RWPE2 (cell line): ENCODE data around the gene MAP4K2.

Experiments
- ATAC-seq: fragments of 200-7000 bp; cut with Tn5 transposase; 3 replicates; pipeline ENCODE4 v1.9.1; 2021; ENCODE audit warnings: low read depth
- DNase-seq: peaks from one replicate; pipeline ENCODE4 v3.0.0-alpha.2; 2020; ENCODE audit warnings: low spot score
- H3K27ac ChIP-seq: fragments of 450-650 bp; 2 replicates; pipeline ENCODE4 v1.5.1; 2017; ENCODE audit warnings: mild to moderate bottlenecking; ENCODE audit not compliant: poor library complexity, severe bottlenecking
- H3K27me3 ChIP-seq: fragments of 250-450 bp; sonication (Bioruptor Pico); 2 replicates; pipeline ENCODE4 v1.5.1; 2021; ENCODE audit warnings: mild to moderate bottlenecking, moderate library complexity; ENCODE audit not compliant: insufficient read depth, poor library complexity, severe bottlenecking
- H3K36me3 ChIP-seq: fragments of 250-450 bp; sonication (Bioruptor Pico); 2 replicates; pipeline ENCODE4 v1.5.1; 2020; ENCODE audit warnings: low read depth, mild to moderate bottlenecking, moderate library complexity
- H3K4me1 ChIP-seq: fragments of 250-450 bp; sonication (Bioruptor Pico); 2 replicates; pipeline ENCODE4 v1.5.1; 2021; ENCODE audit warnings: mild to moderate bottlenecking, moderate library complexity; ENCODE audit not compliant: insufficient read depth, poor library complexity, severe bottlenecking
- H3K4me3 ChIP-seq: fragments of 250-450 bp; sonication (Bioruptor Pico); 2 replicates; pipeline ENCODE4 v1.5.1; 2021; ENCODE audit warnings: mild to moderate bottlenecking, moderate library complexity; ENCODE audit not compliant: severe bottlenecking
- H3K9me3 ChIP-seq: fragments of 250-450 bp; sonication (Bioruptor Pico); 2 replicates; pipeline ENCODE4 v1.5.1; 2021; ENCODE audit warnings: mild to moderate bottlenecking, moderate library complexity; ENCODE audit not compliant: severe bottlenecking
- TF ChIP-seq, protein P1 (sequence below): fragments of 450-650 bp; IDR thresholded peaks from one replicate; pipeline ENCODE4 v1.5.1; 2017; ENCODE audit warnings: mild to moderate bottlenecking, moderate library complexity; ENCODE audit not compliant: poor library complexity, severe bottlenecking

MAP4K2 gene

DNA sequence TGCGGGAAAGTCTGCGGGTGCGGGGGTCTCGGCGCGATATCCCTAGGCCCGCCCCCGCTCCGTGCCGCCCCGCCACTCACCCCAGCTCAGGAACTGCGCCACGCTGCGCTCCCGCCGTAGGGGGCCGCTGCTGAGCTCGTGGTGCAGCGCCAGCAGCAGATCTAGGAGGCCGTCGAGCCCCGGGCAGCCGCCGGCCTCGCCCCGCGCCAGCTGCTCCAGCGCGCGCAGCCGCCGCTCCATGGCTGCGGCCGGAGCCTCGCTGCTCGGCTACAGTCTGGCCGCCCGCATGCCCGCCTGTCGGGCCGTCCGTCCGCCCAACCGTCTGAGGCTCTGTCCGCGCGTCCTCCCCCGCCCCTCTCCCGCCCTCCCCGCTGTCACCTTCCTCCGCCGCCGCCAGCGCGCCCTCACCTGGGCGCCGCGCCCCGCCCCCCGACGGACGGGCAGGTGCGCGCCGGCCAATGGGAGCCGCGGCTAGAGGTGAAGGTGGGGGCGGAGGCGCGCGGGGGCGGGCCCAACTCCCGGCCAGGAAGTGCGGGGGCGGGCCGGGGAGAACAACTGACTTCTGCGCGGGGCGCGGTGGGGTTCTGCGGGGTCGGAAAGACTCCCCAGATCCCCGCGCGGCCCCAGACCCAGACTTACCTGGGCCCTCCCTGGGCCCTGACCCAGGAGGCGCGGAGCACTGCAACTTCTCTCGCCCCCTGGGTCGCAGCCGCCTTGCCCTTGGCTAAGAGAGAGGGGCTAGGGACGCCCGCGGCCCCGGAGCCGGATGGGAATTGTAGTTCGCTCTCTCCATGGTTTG, 41.5 kb upstream of the MAP4K2 start, which contains the start of gene CDC42BPG:
CDC42BPG (minus strand) TSS at position 324 of the 799 bp plus-strand sequence; CDS start at position 240, 84 bp downstream.
- TF ChIP-seq, protein P1, sequence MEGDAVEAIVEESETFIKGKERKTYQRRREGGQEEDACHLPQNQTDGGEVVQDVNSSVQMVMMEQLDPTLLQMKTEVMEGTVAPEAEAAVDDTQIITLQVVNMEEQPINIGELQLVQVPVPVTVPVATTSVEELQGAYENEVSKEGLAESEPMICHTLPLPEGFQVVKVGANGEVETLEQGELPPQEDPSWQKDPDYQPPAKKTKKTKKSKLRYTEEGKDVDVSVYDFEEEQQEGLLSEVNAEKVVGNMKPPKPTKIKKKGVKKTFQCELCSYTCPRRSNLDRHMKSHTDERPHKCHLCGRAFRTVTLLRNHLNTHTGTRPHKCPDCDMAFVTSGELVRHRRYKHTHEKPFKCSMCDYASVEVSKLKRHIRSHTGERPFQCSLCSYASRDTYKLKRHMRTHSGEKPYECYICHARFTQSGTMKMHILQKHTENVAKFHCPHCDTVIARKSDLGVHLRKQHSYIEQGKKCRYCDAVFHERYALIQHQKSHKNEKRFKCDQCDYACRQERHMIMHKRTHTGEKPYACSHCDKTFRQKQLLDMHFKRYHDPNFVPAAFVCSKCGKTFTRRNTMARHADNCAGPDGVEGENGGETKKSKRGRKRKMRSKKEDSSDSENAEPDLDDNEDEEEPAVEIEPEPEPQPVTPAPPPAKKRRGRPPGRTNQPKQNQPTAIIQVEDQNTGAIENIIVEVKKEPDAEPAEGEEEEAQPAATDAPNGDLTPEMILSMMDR = peak; percentile 80
- peaks cover 12% of the 10 kb centered on the region for H3K4me1 ChIP-seq
- H3K27ac ChIP-seq = peak within 1 kb of the TSS; percentile 99
- H3K4me3 ChIP-seq = peak within 1 kb of the TSS; percentile 47
- H3K27me3 ChIP-seq = no peaks in the 10 kb centered on the region
- DNase-seq (peak; percentile 92), ATAC-seq (peak; percentile 35)
- peaks cover 19% of the 10 kb centered on the region for H3K36me3 ChIP-seq
- no peaks in the 10 kb centered on the region for H3K9me3 ChIP-seq

DNA sequence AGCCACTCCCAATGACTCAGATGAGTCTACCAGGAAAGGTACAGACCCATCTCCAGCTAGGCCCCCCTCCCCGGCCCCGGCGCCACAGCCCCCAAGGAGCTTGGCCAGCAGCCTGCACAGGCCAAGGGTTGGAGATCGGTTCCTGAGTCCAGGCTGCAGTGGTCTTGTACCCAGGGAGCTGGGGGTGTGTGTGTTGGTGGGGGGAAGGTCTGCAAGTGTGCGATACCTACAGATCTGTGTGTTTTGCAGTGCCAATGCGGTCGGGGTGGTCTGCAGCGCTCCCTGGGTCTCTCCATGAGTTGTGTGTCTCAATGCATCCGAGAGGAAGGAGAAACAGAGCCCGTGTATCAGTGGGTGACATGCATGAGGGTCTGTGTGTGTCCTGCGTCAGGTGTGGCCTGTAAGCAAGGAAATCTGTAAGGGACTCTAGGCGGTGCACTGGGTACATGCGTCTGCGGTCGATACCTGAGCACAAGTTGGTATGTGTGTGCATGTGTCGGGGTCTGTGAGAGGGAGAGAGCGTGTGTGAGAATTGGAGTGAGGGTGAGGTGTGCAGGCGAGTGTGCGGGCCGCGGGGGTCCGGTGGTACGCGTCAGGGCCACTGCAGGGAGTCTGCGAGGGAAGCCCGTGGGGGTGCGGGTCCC, 40.8 kb upstream of the MAP4K2 start:
- H3K27ac ChIP-seq = peak overlapping the region; percentile 99
- DNase-seq (no peak), ATAC-seq (peak; percentile 3; the same call in 1 of the 3 replicates)
- H3K9me3 ChIP-seq = no peaks in the 10 kb centered on the region
- TF ChIP-seq, protein P1 = no peak
- peak overlapping the region; percentile 47 for H3K4me3 ChIP-seq
- peaks cover 27% of the 10 kb centered on the region for H3K36me3 ChIP-seq
- peaks cover 12% of the 10 kb centered on the region for H3K4me1 ChIP-seq
- no peaks in the 10 kb centered on the region for H3K27me3 ChIP-seq

DNA sequence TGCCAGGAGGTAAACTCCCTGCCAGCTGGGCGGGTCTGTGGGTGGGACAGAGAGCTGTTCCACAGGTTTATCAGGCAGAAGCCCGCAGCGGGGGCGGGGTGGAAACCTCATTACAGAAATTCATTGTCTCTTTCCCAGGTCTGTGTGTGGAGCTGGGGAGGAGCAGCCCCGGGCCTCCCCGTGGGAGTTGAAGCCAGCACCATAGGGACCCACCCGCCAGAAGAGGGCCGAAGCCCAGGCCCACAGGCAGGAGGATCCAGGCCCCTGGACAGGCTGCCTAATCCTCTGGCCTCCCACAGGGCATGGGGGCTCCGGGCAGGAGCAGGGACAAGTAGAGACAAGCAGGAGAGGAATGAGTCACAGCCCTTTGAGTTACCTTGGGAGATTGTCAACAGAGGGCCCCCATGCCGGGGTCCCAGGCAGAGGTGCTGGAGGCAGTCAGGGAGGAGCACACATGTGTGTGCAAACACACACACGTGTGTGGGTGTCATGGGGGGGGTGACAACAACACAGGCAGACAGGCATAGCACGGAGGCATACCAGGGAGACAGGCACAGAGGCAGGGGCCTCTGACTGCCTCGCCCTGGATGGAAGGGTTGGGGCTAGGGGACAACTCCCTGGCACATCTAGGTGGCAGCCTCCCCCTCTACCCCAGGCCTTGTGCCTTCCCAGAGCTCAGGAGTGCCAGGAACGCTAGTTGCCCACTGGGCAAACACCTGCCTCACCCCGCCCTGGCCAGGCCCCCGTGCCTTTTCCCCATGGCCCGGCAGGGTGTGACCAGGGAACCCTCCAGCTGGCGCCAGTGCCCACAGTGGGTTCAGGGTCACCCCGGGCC, 40.1 kb upstream of the MAP4K2 start:
- DNase-seq (peak; percentile 92), ATAC-seq (peak; percentile 44)
- peaks cover 32% of the 10 kb centered on the region for H3K36me3 ChIP-seq
- no peaks in the 10 kb centered on the region for H3K9me3 ChIP-seq
- peaks cover 12% of the 10 kb centered on the region for H3K4me1 ChIP-seq
- peak overlapping the region; percentile 47 for H3K4me3 ChIP-seq
- peak overlapping the region; percentile 99 for H3K27ac ChIP-seq
- H3K27me3 ChIP-seq = no peaks in the 10 kb centered on the region
- TF ChIP-seq, protein P1 = no peak

DNA sequence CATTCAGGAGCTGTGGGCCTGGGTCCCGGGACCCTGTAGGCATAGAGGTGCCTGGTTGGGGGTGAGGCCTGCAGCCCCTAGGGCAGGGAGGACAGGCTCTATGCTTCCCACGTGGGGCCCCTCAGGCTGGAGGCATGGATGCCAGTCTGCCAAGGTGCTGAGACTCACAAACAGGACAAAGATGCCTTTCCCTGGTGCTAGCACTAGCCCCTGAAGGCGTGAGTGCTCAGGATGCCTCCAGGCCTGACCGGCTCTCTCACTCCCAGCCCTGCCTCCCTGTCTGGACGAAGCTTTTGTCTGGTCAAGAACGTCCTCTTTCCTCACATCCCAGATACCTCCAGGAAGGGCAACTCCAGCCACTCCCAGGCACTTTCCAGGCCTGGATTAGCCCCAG, 39.3 kb upstream of the MAP4K2 start:
- DNase-seq = peak; percentile 69
- no peaks in the 10 kb centered on the region for H3K27me3 ChIP-seq
- H3K4me3 ChIP-seq = no peak overlapping the region
- ATAC-seq = peak; percentile 7; the same call in 2 of the 3 replicates
- H3K27ac ChIP-seq = peak overlapping the region; percentile 99
- TF ChIP-seq, protein P1 = no peak
- peaks cover 12% of the 10 kb centered on the region for H3K4me1 ChIP-seq
- H3K9me3 ChIP-seq = no peaks in the 10 kb centered on the region
- H3K36me3 ChIP-seq = peaks cover 39% of the 10 kb centered on the region
